ENCODE data around the gene DENND6B. TPM values are rescaled to one million over a fixed set of nuclear protein-coding genes. Genes with fewer than 3 reads are reported as not detected.

Gene DENND6B
- total and polyA plus RNA-seq, 2 donors (not counting 1 experiment from before 2014, with no cell fraction given) = 2.8 to 10.3 TPM

- DNase-seq = no peak
- H3K4me3 ChIP-seq (ENCODE audit: control extremely low read depth in 1 of 5, extremely low read depth in 1 of 5, insufficient read depth in 1 of 5, low read depth in 2 of 5, low read length in 4 of 5) = no peak overlapping the region
- no peaks in the 10 kb centered on the region for H4K20me1 ChIP-seq (ENCODE audit: control insufficient read depth, insufficient read depth, low read length, poor library complexity, severe bottlenecking)
- no peak overlapping the region for H2AFZ ChIP-seq (ENCODE audit: insufficient read depth, low read depth, low read length, poor library complexity, severe bottlenecking)
- no peak for ATAC-seq (ENCODE audit: low read depth)
- no peaks in the 10 kb centered on the region for H3K36me3 ChIP-seq (replicated peaks in 1 of 2; ENCODE audit: control extremely low read depth in 1 of 2, control insufficient read depth in 1 of 2, extremely low read depth in 1 of 2, insufficient read depth in 2 of 2, low read length in 1 of 2)
- no peak overlapping the region for H3K4me2 ChIP-seq (replicated peaks; ENCODE audit: low read depth, low read length, poor library complexity, severe bottlenecking)
- no peaks in the 10 kb centered on the region for H3K27me3 ChIP-seq (replicated peaks in 1 of 4; ENCODE audit: control extremely low read depth in 1 of 4, control insufficient read depth in 3 of 4, insufficient read depth in 4 of 4, low read length in 3 of 4)
- no peaks in the 10 kb centered on the region for H3K9me3 ChIP-seq (ENCODE audit: control extremely low read depth in 1 of 3, control insufficient read depth in 2 of 3, insufficient read depth in 1 of 3, low read length in 2 of 3)
- no peak overlapping the region for H3K9ac ChIP-seq (ENCODE audit: low read length)
- H3K9me3 Mint-ChIP-seq (ENCODE audit: insufficient read depth) = no peaks in the 10 kb centered on the region
- CTCF ChIA-PET = interaction anchor here (0.8 to 2.7 kb wide), 11 partner anchors 10 to 191 kb away, joined by 3 to 73 read pairs (median 12); partner anchors contain the start of genes DENND6B, HDAC10 and SCO2
- no peaks in the 10 kb centered on the region for H3K27me3 Mint-ChIP-seq
- intact Hi-C loops (cut with micrococcal nuclease) = loop anchor here (5.0 kb wide), 1 partner anchor 167 kb away; the partner anchor contains the start of genes LMF2 and NCAPH2
- WGBS (ENCODE audit: insufficient coverage) = 87% methylated on average over 10 of the region's 12 CpGs
- peaks cover 20% of the 10 kb centered on the region for H3K79me2 ChIP-seq (ENCODE audit: control insufficient read depth, insufficient read depth, low read length)
- no peak overlapping the region for H3K4me3 Mint-ChIP-seq
- TF ChIP-seq EZH2 (IDR thresholded peaks at IDR 0.05; ENCODE audit: borderline replicate concordance, insufficient read depth, low read depth, low read length, poor library complexity, severe bottlenecking) (no peak), CTCF (IDR thresholded peaks at IDR 0.05) (no peak)
- H3K4me1 ChIP-seq (ENCODE audit: control insufficient read depth in 2 of 2, insufficient read depth in 2 of 2, low read length in 2 of 2) = peaks cover 9 to 12% of the 10 kb centered on the region in 2 donors
- H3K27ac ChIP-seq (ENCODE audit: low read length in 2 of 2) = no peak overlapping the region
- peaks cover 10% of the 10 kb centered on the region for H3K4me1 Mint-ChIP-seq
- POLR2A ChIA-PET = no interaction called here
- no peak overlapping the region for H3K27ac Mint-ChIP-seq
Measured at GRCh38 chr22:50339945-50340879, 13.4 kb upstream of the DENND6B start.
